Upper lobe of left lung (tissue), 6 donors: Measurements from ENCODE around the gene WNK3. TPM values are rescaled to one million over a fixed set of nuclear protein-coding genes. Genes with fewer than 3 reads are reported as not detected.
A peak's percentile ranks its signal among the peaks of the same experiment; 100 is the strongest.

ENCODE experiments used
- ATAC-seq, 2 donors: fragments of 200-7000 bp; cut with Tn5 transposase; one replicate each; pipeline ENCODE4 v1.9.1; 2022; ENCODE audit warnings: mild to moderate bottlenecking in 2 of 2, moderate library complexity in 2 of 2; ENCODE audit not compliant: low FRiP score in 2 of 2
- DNase-seq, 2 donors: peaks; one replicate each; pipeline ENCODE4 v3.0.0-alpha.2; 2019 to 2020
- H3K27ac ChIP-seq, 4 donors: fragments of 200-600 bp; sonication (generic); one replicate each; pipeline ENCODE4 v1.5.1; 2016 to 2019
- H3K27me3 ChIP-seq, 4 donors: fragments of 200-600 bp; sonication (generic); one replicate each; pipeline ENCODE4 v1.5.1; 2017 to 2019
- H3K36me3 ChIP-seq, 4 donors: fragments of 200-600 bp; sonication (generic); one replicate each; pipeline ENCODE4 v1.5.1; 2016 to 2019
- H3K4me1 ChIP-seq, 4 donors: fragments of 200-600 bp; sonication (generic); one replicate each; pipeline ENCODE4 v1.5.1; 2018 to 2019
- H3K4me3 ChIP-seq, 4 donors: fragments of 200-600 bp; sonication (generic); one replicate each; pipeline ENCODE4 v1.5.1; 2017 to 2019; ENCODE audit warnings: mild to moderate bottlenecking in 2 of 4, moderate library complexity in 1 of 4
- H3K9me3 ChIP-seq, 4 donors: fragments of 200-600 bp; sonication (generic); one replicate each; pipeline ENCODE4 v1.5.1; 2018 to 2019
- EP300 ChIP-seq, 4 donors: sonication (generic); formaldehyde crosslinking; IDR thresholded peaks; one replicate each; pipeline ENCODE4 v1.5.1; 2017; ENCODE audit warnings: antibody characterized with exemption in 4 of 4, control low read depth in 2 of 4
- POLR2A ChIP-seq, 4 donors: fragments of 450-650 bp; IDR thresholded peaks; one replicate each; pipeline ENCODE4 v1.5.1; 2016 to 2017; ENCODE audit warnings: antibody characterized with exemption in 4 of 4, mild to moderate bottlenecking in 2 of 4
- POLR2AphosphoS5 ChIP-seq, 2 donors: sonication (generic); formaldehyde crosslinking; IDR thresholded peaks; one replicate each; pipeline ENCODE4 v1.5.1; 2017; ENCODE audit warnings: antibody characterized with exemption in 2 of 2
- WGBS, 2 donors: methylation state at CpG; one replicate each; pipeline ENCODE4 v1.1.5; 2017 to 2018; 5-methylcytosine and 5-hydroxymethylcytosine counted together
- total RNA-seq, 6 donors: library from RNA; depleted of rRNA in 4 of 6; stranded (reverse); fragments of >200 nt in 4 of 6; gene quantifications; one replicate each; pipeline versions ENCODE4 v1.1.0 to v1.2.1, GENCODE V29; 2016 to 2021
- TF ChIP-seq, protein P1 (sequence below), 6 experiments: fragments of 450-650 bp in 4 of 6; fragments of 200-600 bp in 2 of 6; sonication (generic) in 2 of 6; IDR thresholded peaks; one replicate each; pipeline ENCODE4 v1.5.1; 2016 to 2019; ENCODE audit warnings: antibody characterized with exemption in 6 of 6
- donor health status: DM: no; HTN: no; CAD: no; lungs with moderate emphysema.
- donor health status: DM: no; HTN: yes; CAD: no; lungs with severe emphysema.

Gene WNK3
- total RNA-seq, 6 donors from 2014 or later = 0.84 to 1.4 (median 0.90) TPM

DNA sequence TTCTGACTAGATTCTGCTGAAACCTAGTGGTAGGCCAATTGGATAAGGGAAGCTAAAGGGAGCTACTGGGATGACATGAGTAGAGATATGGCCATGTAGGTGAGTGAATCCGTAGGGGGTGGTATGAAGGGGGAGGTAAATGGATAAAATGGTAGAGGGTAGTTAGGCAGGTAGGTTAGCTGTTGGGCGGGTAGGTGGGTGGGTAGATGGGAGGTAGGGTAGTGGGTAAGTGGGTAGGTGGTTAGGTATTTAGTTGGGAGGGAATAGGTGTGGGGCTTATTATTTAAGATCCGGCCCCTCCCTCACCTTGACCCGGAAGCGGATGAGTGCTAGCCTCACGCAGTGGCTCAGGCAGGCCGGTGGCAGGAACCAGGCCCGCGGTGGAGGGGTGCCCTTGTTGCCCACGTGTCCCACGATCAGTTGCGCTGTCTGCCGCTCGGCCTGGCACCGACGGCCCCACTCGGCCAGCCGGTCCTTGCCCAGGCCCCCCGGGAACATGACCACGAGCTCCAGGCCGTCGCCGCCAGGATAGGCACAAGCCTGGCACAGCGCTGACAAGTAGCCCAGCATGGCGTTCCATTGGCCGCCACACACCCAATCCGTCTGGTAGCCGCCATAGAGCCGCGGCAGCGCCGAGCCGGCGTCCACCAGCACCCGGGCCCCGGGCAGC, 175.5 kb downstream of the WNK3 start:
- ATAC-seq (peak; percentile 81 to 88), DNase-seq (peak; percentile 78 to 87)
- no peaks in the 10 kb centered on the region for H3K27me3 ChIP-seq
- H3K4me3 ChIP-seq = peak overlapping the region; percentile 69 to 92 (median 77)
- H3K27ac ChIP-seq = peak overlapping the region; percentile 88 to 91 (median 88)
- no peaks in the 10 kb centered on the region for H3K36me3 ChIP-seq
- H3K4me1 ChIP-seq = peaks cover 0 to 23% (median 12%) of the 10 kb centered on the region in 4 donors
- no peak for TF ChIP-seq EP300 (IDR thresholded peaks at IDR 0.05)
- peak in 1 of 2 donors; percentile 47 for TF ChIP-seq POLR2AphosphoS5 (IDR thresholded peaks at IDR 0.05)
- TF ChIP-seq, protein P1, sequence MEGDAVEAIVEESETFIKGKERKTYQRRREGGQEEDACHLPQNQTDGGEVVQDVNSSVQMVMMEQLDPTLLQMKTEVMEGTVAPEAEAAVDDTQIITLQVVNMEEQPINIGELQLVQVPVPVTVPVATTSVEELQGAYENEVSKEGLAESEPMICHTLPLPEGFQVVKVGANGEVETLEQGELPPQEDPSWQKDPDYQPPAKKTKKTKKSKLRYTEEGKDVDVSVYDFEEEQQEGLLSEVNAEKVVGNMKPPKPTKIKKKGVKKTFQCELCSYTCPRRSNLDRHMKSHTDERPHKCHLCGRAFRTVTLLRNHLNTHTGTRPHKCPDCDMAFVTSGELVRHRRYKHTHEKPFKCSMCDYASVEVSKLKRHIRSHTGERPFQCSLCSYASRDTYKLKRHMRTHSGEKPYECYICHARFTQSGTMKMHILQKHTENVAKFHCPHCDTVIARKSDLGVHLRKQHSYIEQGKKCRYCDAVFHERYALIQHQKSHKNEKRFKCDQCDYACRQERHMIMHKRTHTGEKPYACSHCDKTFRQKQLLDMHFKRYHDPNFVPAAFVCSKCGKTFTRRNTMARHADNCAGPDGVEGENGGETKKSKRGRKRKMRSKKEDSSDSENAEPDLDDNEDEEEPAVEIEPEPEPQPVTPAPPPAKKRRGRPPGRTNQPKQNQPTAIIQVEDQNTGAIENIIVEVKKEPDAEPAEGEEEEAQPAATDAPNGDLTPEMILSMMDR (IDR thresholded peaks at IDR 0.05) = peak in 1 of 6 experiments; percentile 9
- peak in 1 of 4 donors; percentile 6 for TF ChIP-seq POLR2A (IDR thresholded peaks at IDR 0.05)
- no peaks in the 10 kb centered on the region for H3K9me3 ChIP-seq
- 5 to 42% methylated on average over 2 to 35 of the region's 36 CpGs for WGBS, 2 donors

DNA sequence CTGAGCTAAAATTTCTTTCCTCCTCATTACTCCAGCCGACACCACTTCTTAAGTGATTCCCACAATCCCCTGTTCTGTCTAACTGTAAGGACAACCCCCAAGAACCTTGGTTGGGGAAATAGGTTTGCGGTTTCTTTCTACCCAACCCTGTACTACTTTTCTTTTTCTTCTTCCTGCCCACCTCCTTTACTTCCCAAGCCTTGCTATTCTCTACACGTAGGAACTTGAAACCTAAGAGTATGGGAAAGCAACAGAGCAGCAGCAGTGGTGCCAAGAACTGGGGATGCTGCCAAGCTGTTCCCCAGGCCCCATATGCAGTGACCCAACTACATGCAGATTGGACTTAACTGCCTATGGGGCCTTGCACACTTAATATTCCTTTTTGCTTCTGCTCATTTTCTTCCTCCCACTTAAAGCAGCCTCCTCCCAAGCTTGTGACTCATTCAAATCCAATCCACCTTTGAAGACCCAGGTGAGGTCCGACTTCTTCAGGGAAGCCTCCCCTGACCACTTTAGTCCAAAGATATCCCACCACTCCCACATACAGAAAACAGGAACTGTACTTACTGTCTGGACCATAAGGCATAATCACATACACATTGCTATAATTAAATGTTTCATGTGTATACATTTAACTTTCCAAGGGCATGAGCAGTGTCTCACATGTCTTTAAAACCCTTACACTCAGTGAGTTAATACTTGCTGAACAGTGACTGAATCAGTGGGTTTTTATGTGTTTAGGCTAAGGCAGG, 176.5 kb downstream of the WNK3 start:
- no peak for TF ChIP-seq POLR2A (IDR thresholded peaks at IDR 0.05)
- TF ChIP-seq EP300 (IDR thresholded peaks at IDR 0.05) = no peak
- Histone ChIP-seq H3K9me3 (no peaks in the 10 kb centered on the region), H3K4me1 (peaks cover 0 to 23% (median 12%) of the 10 kb centered on the region in 4 donors), H3K4me3 (peak overlapping the region; percentile 69 to 92 (median 77)), H3K27me3 (no peaks in the 10 kb centered on the region), H3K36me3 (no peaks in the 10 kb centered on the region), H3K27ac (peak overlapping the region in 2 of 4 donors; percentile 88 to 91)
- WGBS, 2 donors = 34 to 61% methylated on average over 4 of the region's 4 CpGs
- ATAC-seq (no peak), DNase-seq (no peak)

DNA sequence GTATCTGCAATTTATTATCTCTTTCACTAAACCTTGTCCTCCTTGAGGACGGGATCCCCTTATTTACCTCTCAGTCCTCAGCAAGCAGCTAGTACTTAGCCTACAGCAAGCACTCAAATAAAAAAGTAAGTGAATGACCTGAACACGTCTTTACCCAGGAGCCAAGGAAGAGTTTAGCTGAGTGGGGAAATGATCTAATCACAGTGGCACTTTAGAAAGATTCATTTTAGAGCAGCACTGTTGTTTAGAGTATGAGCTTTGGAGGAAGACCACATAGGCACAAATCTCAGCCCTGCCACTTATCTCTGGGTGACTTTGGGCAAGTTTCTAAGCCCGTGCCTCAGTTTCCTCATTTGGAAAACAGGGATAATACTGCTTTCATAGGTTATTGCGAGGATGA, 177.4 kb downstream of the WNK3 start:
- ATAC-seq = no peak
- TF ChIP-seq POLR2A (IDR thresholded peaks at IDR 0.05) (no peak), POLR2AphosphoS5 (IDR thresholded peaks at IDR 0.05) (no peak), EP300 (IDR thresholded peaks at IDR 0.05) (no peak)
- TF ChIP-seq, protein P1 (IDR thresholded peaks at IDR 0.05) = no peak
- Histone ChIP-seq H3K27me3 (no peaks in the 10 kb centered on the region), H3K36me3 (no peaks in the 10 kb centered on the region), H3K9me3 (no peaks in the 10 kb centered on the region), H3K4me3 (no peak overlapping the region), H3K27ac (no peak overlapping the region), H3K4me1 (peaks cover 0 to 23% (median 12%) of the 10 kb centered on the region in 4 donors)
- WGBS, 2 donors = 57 to 63% methylated on average over 3 to 4 of the region's 4 CpGs
- DNase-seq = no peak

DNA sequence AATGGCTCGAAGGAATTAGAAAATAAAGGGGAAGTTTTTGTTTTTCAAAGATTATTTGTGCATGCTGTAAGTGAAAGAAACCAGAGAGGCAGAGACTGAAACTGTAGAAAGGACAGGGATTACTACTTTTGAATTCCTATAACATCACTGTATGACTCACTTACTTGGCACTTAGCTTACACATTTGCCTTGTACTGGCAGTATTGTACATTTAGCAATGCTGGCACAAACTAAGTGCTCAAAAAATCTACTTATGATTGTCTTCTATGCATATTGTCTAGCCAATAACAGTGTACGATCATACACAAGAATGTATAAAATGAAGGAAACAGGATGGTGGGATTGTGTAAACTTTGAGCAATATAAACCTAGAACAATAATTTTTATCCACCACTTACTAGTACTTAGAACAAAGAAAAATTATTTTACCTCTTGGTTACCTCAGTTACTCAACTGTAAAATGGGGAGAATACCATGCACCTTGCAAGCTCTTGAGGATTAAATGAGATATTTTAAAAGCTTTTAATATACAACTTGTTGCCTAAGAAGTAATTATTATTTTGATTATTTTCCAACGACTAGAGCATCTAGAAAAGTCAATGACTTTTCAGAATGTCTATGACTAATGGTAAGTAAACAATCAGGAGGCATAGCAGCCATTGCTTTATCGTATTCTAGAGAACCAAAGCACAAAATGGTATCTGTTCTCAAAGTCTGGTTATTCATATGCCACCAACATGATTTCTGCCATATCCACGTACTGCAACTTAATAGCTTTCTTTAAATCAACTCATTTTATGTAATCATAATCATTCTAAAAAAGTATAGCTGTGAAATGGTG, 179.5 kb downstream of the WNK3 start:
- no peak for ATAC-seq

More for the DNA sequence above, 179.5 kb downstream of the WNK3 start:
- Histone ChIP-seq H3K9me3 (no peaks in the 10 kb centered on the region), H3K36me3 (no peaks in the 10 kb centered on the region), H3K4me1 (peaks cover 0 to 23% (median 12%) of the 10 kb centered on the region in 4 donors), H3K27me3 (no peaks in the 10 kb centered on the region), H3K27ac (no peak overlapping the region), H3K4me3 (no peak overlapping the region)
- DNase-seq = no peak
- TF ChIP-seq POLR2AphosphoS5 (IDR thresholded peaks at IDR 0.05) = no peak
- no peak for TF ChIP-seq EP300 (IDR thresholded peaks at IDR 0.05)
- TF ChIP-seq, protein P1 (IDR thresholded peaks at IDR 0.05) = no peak
- TF ChIP-seq POLR2A (IDR thresholded peaks at IDR 0.05) = no peak
- 58 to 59% methylated on average over 5 of the region's 5 CpGs for WGBS, 2 donors
